GM21529 (cell line): ENCODE data around the gene UBTF.
"Not testable (repeated sequence)": the region's sequence is repeated elsewhere in the genome, so short reads cannot be mapped to it uniquely, and the experiment has no call there.

Experiments
- ATAC-seq: cut with Tn5 transposase; IDR thresholded peaks from one replicate; pipeline ENCODE4 v1.9.1; 2021; ENCODE audit not compliant: unreplicated experiment

Gene UBTF

GRCh38 chr17:44247440-44247841 is 28.0 kb upstream of the UBTF start:
- ATAC-seq: no peak

- no peak for ATAC-seq
These were observed 21.7 kb upstream of the UBTF start for GRCh38 chr17:44241106-44241624.

GRCh38 chr17:44237886-44238285 is 18.4 kb upstream of the UBTF start:
- not testable (repeated sequence) for ATAC-seq

- ATAC-seq: no peak
These were observed 17.0 kb upstream of the UBTF start for GRCh38 chr17:44236444-44236991.

- ATAC-seq: no peak
These were observed 16.1 kb upstream of the UBTF start for GRCh38 chr17:44235583-44235936.

- ATAC-seq: no peak
These were observed 14.1 kb upstream of the UBTF start for GRCh38 chr17:44233582-44233981.

GRCh38 chr17:44232061-44232460 is 12.6 kb upstream of the UBTF start:
- no peak for ATAC-seq

- ATAC-seq: no peak
These were observed 10.7 kb upstream of the UBTF start for GRCh38 chr17:44230140-44230539.

- ATAC-seq: no peak
These were observed 9.6 kb upstream of the UBTF start for GRCh38 chr17:44229090-44229489.

GRCh38 chr17:44223541-44224071 is 4.1 kb upstream of the UBTF start:
- no peak for ATAC-seq

GRCh38 chr17:44222112-44222869 is 2.8 kb upstream of the UBTF start:
- ATAC-seq: no peak

GRCh38 chr17:44221862-44222111 is 2.3 kb upstream of the UBTF start:
- no peak for ATAC-seq

- ATAC-seq: no peak
These were observed 1.8 kb upstream of the UBTF start for GRCh38 chr17:44221084-44221861.

GRCh38 chr17:44220213-44221083 is 973 bp upstream of the UBTF start:
- peak; percentile 4 for ATAC-seq

- peak; percentile 37 for ATAC-seq
These were observed 313 bp downstream of the UBTF start for GRCh38 chr17:44219108-44219615.

- ATAC-seq: peak; percentile 23
These were observed 949 bp downstream of the UBTF start for GRCh38 chr17:44218344-44219107.

GRCh38 chr17:44217738-44218343 is 1.6 kb downstream of the UBTF start:
- ATAC-seq: no peak

- no peak for ATAC-seq
These were observed 2.8 kb downstream of the UBTF start for GRCh38 chr17:44216694-44217093.

GRCh38 chr17:44216173-44216572 is 3.3 kb downstream of the UBTF start:
- ATAC-seq: no peak

GRCh38 chr17:44214896-44215295 is 4.6 kb downstream of the UBTF start:
- no peak for ATAC-seq
